GM06990 (cell line): ENCODE results near the gene LAMTOR5.

ENCODE experiments used
- DNase-seq: peaks from one replicate; pipeline ENCODE4 v3.0.0-alpha.2; 2011; ENCODE audit not compliant: insufficient read length; ENCODE audit errors: extremely low read depth
- H3K27me3 ChIP-seq: replicated peaks from 2 replicates; pipeline ENCODE4 v1.6.0; 2011; ENCODE audit warnings: low read length; ENCODE audit not compliant: control insufficient read depth, insufficient read depth
- H3K36me3 ChIP-seq: 2 replicates; pipeline ENCODE4 v1.5.1; 2011; ENCODE audit warnings: low read length; ENCODE audit not compliant: control insufficient read depth, insufficient read depth
- H3K4me3 ChIP-seq: replicated peaks from 2 replicates; pipeline ENCODE4 v1.5.1; 2011; ENCODE audit warnings: low read depth, mild to moderate bottlenecking, control low read depth, low read length
- CTCF ChIP-seq: IDR thresholded peaks from 2 replicates; pipeline ENCODE4 v1.5.1; 2011; ENCODE audit warnings: low read length, control low read depth, mild to moderate bottlenecking, inconsistent platforms; ENCODE audit not compliant: insufficient read depth, poor library complexity, severe bottlenecking

LAMTOR5 gene

GRCh38 chr1:110433803-110434202 is 26.3 kb upstream of the LAMTOR5 start:
- DNase-seq, result no peak
- H3K27me3 ChIP-seq, result 0 out of 2 replicates have a peak, but pooled peaks cover 1% of the 10 kb centered on the region
- peak; percentile 25 for TF ChIP-seq CTCF
- no peaks in the 10 kb centered on the region for H3K36me3 ChIP-seq
- H3K4me3 ChIP-seq, result no peak overlapping the region

GRCh38 chr1:110433213-110433612 is 25.7 kb upstream of the LAMTOR5 start:
- H3K27me3 ChIP-seq, result 0 out of 2 replicates have a peak, but pooled peaks cover 1% of the 10 kb centered on the region
- DNase-seq, result no peak
- TF ChIP-seq CTCF, result no peak
- H3K4me3 ChIP-seq, result no peak overlapping the region
- no peaks in the 10 kb centered on the region for H3K36me3 ChIP-seq

GRCh38 chr1:110430901-110431300 is 23.4 kb upstream of the LAMTOR5 start:
- TF ChIP-seq CTCF, result no peak
- Histone ChIP-seq H3K36me3 (no peaks in the 10 kb centered on the region), H3K4me3 (no peak overlapping the region), H3K27me3 (0 out of 2 replicates have a peak, but pooled peaks cover 1% of the 10 kb centered on the region)
- no peak for DNase-seq

GRCh38 chr1:110430366-110430765 is 22.9 kb upstream of the LAMTOR5 start:
- TF ChIP-seq CTCF, result no peak
- DNase-seq, result no peak
- H3K4me3 ChIP-seq, result no peak overlapping the region
- H3K27me3 ChIP-seq, result 0 out of 2 replicates have a peak, but pooled peaks cover 1% of the 10 kb centered on the region
- no peaks in the 10 kb centered on the region for H3K36me3 ChIP-seq

GRCh38 chr1:110428946-110429345 is 21.5 kb upstream of the LAMTOR5 start:
- Histone ChIP-seq H3K36me3 (no peaks in the 10 kb centered on the region), H3K4me3 (no peak overlapping the region), H3K27me3 (0 out of 2 replicates have a peak, but pooled peaks cover 1% of the 10 kb centered on the region)
- no peak for TF ChIP-seq CTCF
- DNase-seq, result no peak

- Histone ChIP-seq H3K27me3 (0 out of 2 replicates have a peak, but pooled peaks cover 1% of the 10 kb centered on the region), H3K4me3 (no peak overlapping the region), H3K36me3 (no peaks in the 10 kb centered on the region)
- DNase-seq, result no peak
- no peak for TF ChIP-seq CTCF
These were observed 19.4 kb upstream of the LAMTOR5 start for GRCh38 chr1:110426854-110427253.
